T47D (cell line): ENCODE results near the gene NUDT11.
A peak's percentile ranks its signal among the peaks of the same experiment; 100 is the strongest.
"Not testable (repeated sequence)": the region's sequence is repeated elsewhere in the genome, so short reads cannot be mapped to it uniquely, and the experiment has no call there.

Source experiments
- DNase-seq, 2 experiments: peaks; one replicate each; pipeline versions ENCODE4 v3.0.0 to v3.0.0-alpha.2; 2011 to 2012; ENCODE audit warnings: low read depth in 1 of 2, low spot score in 1 of 2
- JUND ChIP-seq: IDR thresholded peaks from 2 replicates; pipeline ENCODE4 v1.6.1; 2012; ENCODE audit warnings: low read depth
- in situ Hi-C: cut with HindIII; loops from 2 replicates; pipeline ENCODE4 v1.10.0; 2016; ENCODE audit warnings: low sequenced_read_pairs, low pct_unique_long_range_greater_than_20kb

The NUDT11 gene

GRCh38 chrX:51496501-51497291, at the start of gene NUDT11:
NUDT11 (minus strand) TSS chrX:51496592; CDS start chrX:51496444, 148 bp downstream.
- no peak for TF ChIP-seq JUND
- in situ Hi-C loops: no loop called here
- no peak for DNase-seq

- no peak for TF ChIP-seq JUND
- no peak for DNase-seq
Measured at GRCh38 chrX:51520393-51520792, 24.0 kb upstream of the NUDT11 start.

GRCh38 chrX:51519131-51519530, 22.7 kb upstream of the NUDT11 start:
- in situ Hi-C loops, DNase-seq: not testable (repeated sequence)

More at GRCh38 chrX:51520393-51520792, 24.0 kb upstream of the NUDT11 start:
- in situ Hi-C loops: no loop called here

GRCh38 chrX:51507551-51507950, 11.2 kb upstream of the NUDT11 start:
- DNase-seq: no peak
- in situ Hi-C loops: no loop called here
- no peak for TF ChIP-seq JUND

- in situ Hi-C loops: not testable (repeated sequence)
Measured at GRCh38 chrX:51495701-51496488, 497 bp downstream of the NUDT11 start.

GRCh38 chrX:51494409-51494808, 2.0 kb downstream of the NUDT11 start:
- in situ Hi-C loops: no loop called here
- no peak for TF ChIP-seq JUND
- DNase-seq: no peak

More at GRCh38 chrX:51495701-51496488, 497 bp downstream of the NUDT11 start:
- not testable (repeated sequence) for DNase-seq

GRCh38 chrX:51487960-51488267, 8.5 kb downstream of the NUDT11 start:
- in situ Hi-C loops: no loop called here
- no peak for DNase-seq

GRCh38 chrX:51484616-51485015, 11.8 kb downstream of the NUDT11 start:
- in situ Hi-C loops: no loop called here
- TF ChIP-seq JUND: no peak
- no peak for DNase-seq

More at GRCh38 chrX:51487960-51488267, 8.5 kb downstream of the NUDT11 start:
- no peak for TF ChIP-seq JUND

- DNase-seq, in situ Hi-C loops: not testable (repeated sequence)
Measured at GRCh38 chrX:51482411-51482810, 14.0 kb downstream of the NUDT11 start.

GRCh38 chrX:51476930-51477329, 19.5 kb downstream of the NUDT11 start:
- DNase-seq: no peak
- TF ChIP-seq JUND: no peak
- in situ Hi-C loops: no loop called here

GRCh38 chrX:51463322-51463721, 33.1 kb downstream of the NUDT11 start:
- no peak for DNase-seq
- no peak for TF ChIP-seq JUND
- in situ Hi-C loops: no loop called here

GRCh38 chrX:51461053-51462044, 35.0 kb downstream of the NUDT11 start:
- DNase-seq: peak in 1 of 2 experiments; percentile 60
- TF ChIP-seq JUND: no peak
- in situ Hi-C loops: no loop called here
